ENCODE results near the gene BUD13.

DNA sequence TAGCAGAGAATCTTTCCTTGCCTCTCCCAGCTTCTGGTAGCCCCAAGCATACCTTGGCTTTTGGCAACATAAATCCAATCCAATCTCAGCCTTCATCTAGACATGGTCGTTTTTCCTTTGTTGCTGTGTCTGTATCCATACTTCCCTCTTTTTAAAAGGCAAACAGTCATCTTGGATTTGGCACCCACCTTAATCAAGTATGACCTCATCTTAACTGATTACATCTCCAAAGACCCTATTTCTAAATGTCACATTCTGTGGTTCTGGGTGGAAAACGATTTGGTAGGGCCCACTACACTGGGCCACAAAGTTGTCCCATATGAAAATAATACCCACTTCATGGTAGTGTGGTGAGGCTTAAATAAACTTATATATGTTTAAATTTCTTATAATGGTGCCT, 852 bp downstream of the BUD13 start:
- no peak for TF ChIP-seq POLR2AphosphoS5 (IDR thresholded peaks at IDR 0.05; ENCODE audit: low read depth, low read length)
- TF ChIP-seq, protein P1, sequence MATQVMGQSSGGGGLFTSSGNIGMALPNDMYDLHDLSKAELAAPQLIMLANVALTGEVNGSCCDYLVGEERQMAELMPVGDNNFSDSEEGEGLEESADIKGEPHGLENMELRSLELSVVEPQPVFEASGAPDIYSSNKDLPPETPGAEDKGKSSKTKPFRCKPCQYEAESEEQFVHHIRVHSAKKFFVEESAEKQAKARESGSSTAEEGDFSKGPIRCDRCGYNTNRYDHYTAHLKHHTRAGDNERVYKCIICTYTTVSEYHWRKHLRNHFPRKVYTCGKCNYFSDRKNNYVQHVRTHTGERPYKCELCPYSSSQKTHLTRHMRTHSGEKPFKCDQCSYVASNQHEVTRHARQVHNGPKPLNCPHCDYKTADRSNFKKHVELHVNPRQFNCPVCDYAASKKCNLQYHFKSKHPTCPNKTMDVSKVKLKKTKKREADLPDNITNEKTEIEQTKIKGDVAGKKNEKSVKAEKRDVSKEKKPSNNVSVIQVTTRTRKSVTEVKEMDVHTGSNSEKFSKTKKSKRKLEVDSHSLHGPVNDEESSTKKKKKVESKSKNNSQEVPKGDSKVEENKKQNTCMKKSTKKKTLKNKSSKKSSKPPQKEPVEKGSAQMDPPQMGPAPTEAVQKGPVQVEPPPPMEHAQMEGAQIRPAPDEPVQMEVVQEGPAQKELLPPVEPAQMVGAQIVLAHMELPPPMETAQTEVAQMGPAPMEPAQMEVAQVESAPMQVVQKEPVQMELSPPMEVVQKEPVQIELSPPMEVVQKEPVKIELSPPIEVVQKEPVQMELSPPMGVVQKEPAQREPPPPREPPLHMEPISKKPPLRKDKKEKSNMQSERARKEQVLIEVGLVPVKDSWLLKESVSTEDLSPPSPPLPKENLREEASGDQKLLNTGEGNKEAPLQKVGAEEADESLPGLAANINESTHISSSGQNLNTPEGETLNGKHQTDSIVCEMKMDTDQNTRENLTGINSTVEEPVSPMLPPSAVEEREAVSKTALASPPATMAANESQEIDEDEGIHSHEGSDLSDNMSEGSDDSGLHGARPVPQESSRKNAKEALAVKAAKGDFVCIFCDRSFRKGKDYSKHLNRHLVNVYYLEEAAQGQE (IDR thresholded peaks at IDR 0.05; ENCODE audit: insufficient read depth in 1 of 2, low read depth in 2 of 2, low read length in 2 of 2): no peak
- TF ChIP-seq SIN3A (IDR thresholded peaks at IDR 0.05; ENCODE audit: borderline replicate concordance, insufficient read depth, low read length): no peak
- TF ChIP-seq TAF1 (IDR thresholded peaks at IDR 0.05; ENCODE audit: borderline replicate concordance, insufficient read depth, low read length): no peak
- no peak for TF ChIP-seq FOXP2 (optimal IDR thresholded peaks at IDR 0.05; ENCODE audit: borderline replicate concordance, extremely low read depth, extremely low read length, insufficient read depth)
